ENCODE data around the gene SHOX. TPM values are rescaled to one million over a fixed set of nuclear protein-coding genes. Genes with fewer than 3 reads are reported as not detected.

Gene SHOX
- total and polyA plus RNA-seq, 10 of the 15 experiments (the other 5 are each of a cell fraction or from before 2014, with no cell fraction given) = 0.42 TPM; not detected in 9

DNA sequence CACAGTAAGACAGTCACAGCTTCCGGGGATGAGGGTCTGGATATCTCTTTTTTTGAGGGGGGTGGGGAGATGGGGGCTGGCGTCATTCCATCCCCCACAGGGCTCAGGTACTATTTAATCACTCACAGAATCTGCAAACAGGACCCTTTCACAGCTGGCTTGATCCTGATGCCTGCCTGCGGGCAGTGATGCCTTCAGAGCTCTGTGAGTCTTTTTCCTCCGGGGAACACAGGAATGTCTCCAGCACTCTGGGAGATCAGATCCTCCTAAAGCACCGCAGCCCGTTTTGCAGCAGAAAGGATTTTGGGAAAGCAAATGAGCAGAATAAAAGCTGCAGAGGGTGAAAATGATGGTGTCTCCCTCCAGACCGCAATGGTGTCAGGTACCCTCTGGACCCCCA is 13.2 kb upstream of the SHOX start (continued):
- TF ChIP-seq, protein P1, sequence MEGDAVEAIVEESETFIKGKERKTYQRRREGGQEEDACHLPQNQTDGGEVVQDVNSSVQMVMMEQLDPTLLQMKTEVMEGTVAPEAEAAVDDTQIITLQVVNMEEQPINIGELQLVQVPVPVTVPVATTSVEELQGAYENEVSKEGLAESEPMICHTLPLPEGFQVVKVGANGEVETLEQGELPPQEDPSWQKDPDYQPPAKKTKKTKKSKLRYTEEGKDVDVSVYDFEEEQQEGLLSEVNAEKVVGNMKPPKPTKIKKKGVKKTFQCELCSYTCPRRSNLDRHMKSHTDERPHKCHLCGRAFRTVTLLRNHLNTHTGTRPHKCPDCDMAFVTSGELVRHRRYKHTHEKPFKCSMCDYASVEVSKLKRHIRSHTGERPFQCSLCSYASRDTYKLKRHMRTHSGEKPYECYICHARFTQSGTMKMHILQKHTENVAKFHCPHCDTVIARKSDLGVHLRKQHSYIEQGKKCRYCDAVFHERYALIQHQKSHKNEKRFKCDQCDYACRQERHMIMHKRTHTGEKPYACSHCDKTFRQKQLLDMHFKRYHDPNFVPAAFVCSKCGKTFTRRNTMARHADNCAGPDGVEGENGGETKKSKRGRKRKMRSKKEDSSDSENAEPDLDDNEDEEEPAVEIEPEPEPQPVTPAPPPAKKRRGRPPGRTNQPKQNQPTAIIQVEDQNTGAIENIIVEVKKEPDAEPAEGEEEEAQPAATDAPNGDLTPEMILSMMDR (IDR thresholded peaks at IDR 0.05 in 2 of 3, conservative IDR thresholded peaks at IDR 0.05 in 1 of 3; ENCODE audit: control insufficient read depth in 2 of 3, extremely low read depth in 1 of 3, insufficient read depth in 1 of 3, low read depth in 3 of 3, low read length in 3 of 3) = no peak
- no peak for TF ChIP-seq PAX5 (IDR thresholded peaks at IDR 0.05; ENCODE audit: borderline replicate concordance, low read depth, low read length)

DNA sequence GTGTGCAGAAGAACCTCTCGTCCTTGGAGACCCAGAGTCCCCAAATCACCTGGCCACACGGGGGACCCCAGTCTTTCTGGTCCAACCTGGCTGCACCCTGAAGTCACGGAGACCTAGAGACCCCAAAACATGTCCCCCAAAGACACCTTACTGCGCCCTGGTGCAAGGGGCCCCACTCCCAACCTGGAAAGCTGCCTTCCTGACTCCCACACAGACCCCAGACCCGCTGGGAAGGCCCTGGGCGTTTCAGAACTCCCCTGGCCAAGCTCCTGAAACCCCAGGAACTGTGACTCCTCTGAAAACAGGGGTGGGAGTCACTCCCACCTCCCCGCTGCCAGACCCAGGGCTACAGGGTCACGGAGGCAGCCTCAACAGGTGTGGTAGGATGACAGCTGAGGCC is 12.7 kb upstream of the SHOX start:
- no peak overlapping the region for H3K9ac ChIP-seq (ENCODE audit: control insufficient read depth, insufficient read depth, low read length)
- FAIRE-seq = no peak
- no peaks in the 10 kb centered on the region for H3K79me2 ChIP-seq (ENCODE audit: control insufficient read depth, insufficient read depth, low read length)
- H3K36me3 ChIP-seq (ENCODE audit: control insufficient read depth in 2 of 2, insufficient read depth in 2 of 2, low read length in 1 of 2) = no peaks in the 10 kb centered on the region
- no peak for DNase-seq (ENCODE audit: low read depth, low spot score)
- CTCF ChIA-PET = no interaction called here
- no TSS peak for BruUV-seq (replicated peaks)
- POLR2A ChIA-PET = no interaction called here
- in situ Hi-C loops (cut with MboI) = no loop called here
- H3K4me2 ChIP-seq (ENCODE audit: control insufficient read depth, insufficient read depth) = no peak overlapping the region
- intact Hi-C loops (cut with micrococcal nuclease; ENCODE audit: unreplicated experiment) = no loop called here
- no peak overlapping the region for H2AFZ ChIP-seq (ENCODE audit: control insufficient read depth, low read depth, low read length)
- no peak for ATAC-seq
- no peak overlapping the region for H3K4me3 ChIP-seq
- H4K20me1 ChIP-seq (ENCODE audit: control insufficient read depth, insufficient read depth) = no peaks in the 10 kb centered on the region
- SMC1A ChIA-PET (ENCODE audit: uncharacterized antibody, unreplicated experiment) = no interaction called here
- RAD21 ChIA-PET (ENCODE audit: unreplicated experiment) = no interaction called here
- H3K27ac ChIP-seq (ENCODE audit: control insufficient read depth, insufficient read depth) = no peak overlapping the region
- H3K9me3 ChIP-seq (replicated peaks; ENCODE audit: control insufficient read depth, insufficient read depth, low read length) = peaks cover 2% of the 10 kb centered on the region; the same call in 1 of the 3 replicates
- WGBS (ENCODE audit: insufficient coverage, insufficient replicate concordance, low lambda C conversion rate, missing lambda C conversion rate) = 17% methylated on average over 8 of the region's 8 CpGs
- no peaks in the 10 kb centered on the region for H3K4me1 ChIP-seq (ENCODE audit: control insufficient read depth, insufficient read depth, low read length)
- no peaks in the 10 kb centered on the region for H3K27me3 ChIP-seq (replicated peaks in 1 of 2; ENCODE audit: control insufficient read depth in 2 of 2, insufficient read depth in 2 of 2, low read length in 1 of 2)
- TF ChIP-seq SMAD1 (IDR thresholded peaks at IDR 0.05; ENCODE audit: low read depth, partially characterized antibody) (no peak), BHLHE40 (IDR thresholded peaks at IDR 0.05; ENCODE audit: borderline replicate concordance in 1 of 2, low read depth in 2 of 2, low read length in 1 of 2) (no peak), RAD21 (IDR thresholded peaks at IDR 0.05; ENCODE audit: insufficient read depth, low read depth, low read length) (no peak), ZNF207 (IDR thresholded peaks at IDR 0.05; ENCODE audit: borderline replicate concordance) (no peak), HDGF (IDR thresholded peaks at IDR 0.05) (no peak), STAT3 (IDR thresholded peaks at IDR 0.05; ENCODE audit: low read depth, low read length) (no peak), SIN3A (IDR thresholded peaks at IDR 0.05; ENCODE audit: low read depth, low read length) (no peak), MYC (IDR thresholded peaks at IDR 0.05; ENCODE audit: insufficient read depth, insufficient read length, insufficient replicate concordance, low read length, severe bottlenecking) (no peak), STAT1 (conservative IDR thresholded peaks at IDR 0.05) (no peak), KAT2A (conservative IDR thresholded peaks at IDR 0.05; ENCODE audit: control insufficient read depth, low read depth, low read length) (no peak), MTA2 (IDR thresholded peaks at IDR 0.05; ENCODE audit: low read depth) (no peak)
- TF ChIP-seq, protein P2, sequence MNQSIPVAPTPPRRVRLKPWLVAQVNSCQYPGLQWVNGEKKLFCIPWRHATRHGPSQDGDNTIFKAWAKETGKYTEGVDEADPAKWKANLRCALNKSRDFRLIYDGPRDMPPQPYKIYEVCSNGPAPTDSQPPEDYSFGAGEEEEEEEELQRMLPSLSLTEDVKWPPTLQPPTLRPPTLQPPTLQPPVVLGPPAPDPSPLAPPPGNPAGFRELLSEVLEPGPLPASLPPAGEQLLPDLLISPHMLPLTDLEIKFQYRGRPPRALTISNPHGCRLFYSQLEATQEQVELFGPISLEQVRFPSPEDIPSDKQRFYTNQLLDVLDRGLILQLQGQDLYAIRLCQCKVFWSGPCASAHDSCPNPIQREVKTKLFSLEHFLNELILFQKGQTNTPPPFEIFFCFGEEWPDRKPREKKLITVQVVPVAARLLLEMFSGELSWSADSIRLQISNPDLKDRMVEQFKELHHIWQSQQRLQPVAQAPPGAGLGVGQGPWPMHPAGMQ (IDR thresholded peaks at IDR 0.05; ENCODE audit: borderline replicate concordance) = no peak
- TF ChIP-seq, protein P3, sequence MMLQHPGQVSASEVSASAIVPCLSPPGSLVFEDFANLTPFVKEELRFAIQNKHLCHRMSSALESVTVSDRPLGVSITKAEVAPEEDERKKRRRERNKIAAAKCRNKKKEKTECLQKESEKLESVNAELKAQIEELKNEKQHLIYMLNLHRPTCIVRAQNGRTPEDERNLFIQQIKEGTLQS (IDR thresholded peaks at IDR 0.05; ENCODE audit: borderline replicate concordance, extremely low read depth, low read depth, low read length) = no peak
- TF ChIP-seq, protein P4, sequence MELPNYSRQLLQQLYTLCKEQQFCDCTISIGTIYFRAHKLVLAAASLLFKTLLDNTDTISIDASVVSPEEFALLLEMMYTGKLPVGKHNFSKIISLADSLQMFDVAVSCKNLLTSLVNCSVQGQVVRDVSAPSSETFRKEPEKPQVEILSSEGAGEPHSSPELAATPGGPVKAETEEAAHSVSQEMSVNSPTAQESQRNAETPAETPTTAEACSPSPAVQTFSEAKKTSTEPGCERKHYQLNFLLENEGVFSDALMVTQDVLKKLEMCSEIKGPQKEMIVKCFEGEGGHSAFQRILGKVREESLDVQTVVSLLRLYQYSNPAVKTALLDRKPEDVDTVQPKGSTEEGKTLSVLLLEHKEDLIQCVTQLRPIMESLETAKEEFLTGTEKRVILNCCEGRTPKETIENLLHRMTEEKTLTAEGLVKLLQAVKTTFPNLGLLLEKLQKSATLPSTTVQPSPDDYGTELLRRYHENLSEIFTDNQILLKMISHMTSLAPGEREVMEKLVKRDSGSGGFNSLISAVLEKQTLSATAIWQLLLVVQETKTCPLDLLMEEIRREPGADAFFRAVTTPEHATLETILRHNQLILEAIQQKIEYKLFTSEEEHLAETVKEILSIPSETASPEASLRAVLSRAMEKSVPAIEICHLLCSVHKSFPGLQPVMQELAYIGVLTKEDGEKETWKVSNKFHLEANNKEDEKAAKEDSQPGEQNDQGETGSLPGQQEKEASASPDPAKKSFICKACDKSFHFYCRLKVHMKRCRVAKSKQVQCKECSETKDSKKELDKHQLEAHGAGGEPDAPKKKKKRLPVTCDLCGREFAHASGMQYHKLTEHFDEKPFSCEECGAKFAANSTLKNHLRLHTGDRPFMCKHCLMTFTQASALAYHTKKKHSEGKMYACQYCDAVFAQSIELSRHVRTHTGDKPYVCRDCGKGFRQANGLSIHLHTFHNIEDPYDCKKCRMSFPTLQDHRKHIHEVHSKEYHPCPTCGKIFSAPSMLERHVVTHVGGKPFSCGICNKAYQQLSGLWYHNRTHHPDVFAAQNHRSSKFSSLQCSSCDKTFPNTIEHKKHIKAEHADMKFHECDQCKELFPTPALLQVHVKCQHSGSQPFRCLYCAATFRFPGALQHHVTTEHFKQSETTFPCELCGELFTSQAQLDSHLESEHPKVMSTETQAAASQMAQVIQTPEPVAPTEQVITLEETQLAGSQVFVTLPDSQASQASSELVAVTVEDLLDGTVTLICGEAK (IDR thresholded peaks at IDR 0.05; ENCODE audit: borderline replicate concordance) = no peak

Data from GM12878 (cell line).